HEK293 (cell line): Measurements from ENCODE around the gene PDLIM5.

Source experiments
- CTCF ChIA-PET: fragments of 350-600 bp; formaldehyde crosslinking; extraction: SDS; loops from one replicate; lab custom pipeline; 2021; ENCODE audit warnings: antibody characterized with exemption; lab: Yijun Ruan, JAX
- POLR2A ChIA-PET: fragments of 300-600 bp; formaldehyde crosslinking; extraction: SDS; loops from one replicate; lab custom pipeline; 2020; ENCODE audit warnings: antibody characterized with exemption, inconsistent platforms; lab: Yijun Ruan, JAX
- H3K27ac ChIP-seq: fragments of 200-500 bp; sonication (Bioruptor generic); 2 replicates; pipeline ENCODE4 v1.5.1; 2014; ENCODE audit warnings: low read depth, low read length, control low read depth, inconsistent platforms; ENCODE audit errors: extremely low read depth
- H3K36me3 ChIP-seq, 2 experiments: fragments of 200-500 bp in 1 of 2; sonication (Bioruptor generic) in 1 of 2; 1 replicate in 1 of 2; 2 replicates in 1 of 2; pipeline ENCODE4 v1.5.1; 2014 to 2017; ENCODE audit warnings: inconsistent platforms in 2 of 2, low read length in 2 of 2; ENCODE audit not compliant: control insufficient read depth in 2 of 2, insufficient read depth in 1 of 2
- H3K4me1 ChIP-seq: fragments of 200-500 bp; sonication (Bioruptor generic); 2 replicates; pipeline ENCODE4 v1.5.1; 2014; ENCODE audit warnings: mild to moderate bottlenecking, low read length, inconsistent platforms; ENCODE audit not compliant: control insufficient read depth, insufficient read depth
- H3K4me3 ChIP-seq: 2 replicates; pipeline ENCODE4 v1.5.1; 2011; ENCODE audit warnings: low read depth, mild to moderate bottlenecking, control low read depth, low read length, moderate library complexity
- H3K9me3 ChIP-seq: fragments of 200-500 bp; sonication (Bioruptor generic); 2 replicates; pipeline ENCODE4 v1.5.1; 2014; ENCODE audit warnings: low read depth, low read length, inconsistent platforms; ENCODE audit not compliant: control insufficient read depth, insufficient read depth
- GLIS2 ChIP-seq: fragments of 450-650 bp; formaldehyde crosslinking; IDR thresholded peaks from 2 replicates; pipeline ENCODE4 v1.5.1; 2016; ENCODE audit warnings: missing biosample characterization, missing genetic modification characterization
- HOXC10 ChIP-seq: sonication (generic); formaldehyde crosslinking; IDR thresholded peaks from 2 replicates; pipeline ENCODE4 v1.8.1; 2023; ENCODE audit warnings: mild to moderate bottlenecking, missing genetic modification reagents
- KLF10 ChIP-seq: fragments of 450-650 bp; IDR thresholded peaks from 2 replicates; pipeline ENCODE4 v1.5.1; 2018; ENCODE audit warnings: missing biosample characterization, mild to moderate bottlenecking, missing genetic modification characterization
- KLF16 ChIP-seq: fragments of 450-650 bp; formaldehyde crosslinking; IDR thresholded peaks from 2 replicates; pipeline ENCODE4 v1.5.1; 2017; ENCODE audit warnings: missing biosample characterization, missing genetic modification characterization
- OSR2 ChIP-seq: fragments of 450-650 bp; formaldehyde crosslinking; IDR thresholded peaks from 2 replicates; pipeline ENCODE4 v1.5.1; 2016; ENCODE audit warnings: missing biosample characterization, missing genetic modification characterization
- PRDM1 ChIP-seq: fragments of 450-650 bp; formaldehyde crosslinking; IDR thresholded peaks from 2 replicates; pipeline ENCODE4; 2016; ENCODE audit warnings: missing biosample characterization, missing genetic modification characterization
- PRDM10 ChIP-seq: fragments of 450-650 bp; formaldehyde crosslinking; IDR thresholded peaks from 2 replicates; pipeline ENCODE4 v1.5.1; 2016; ENCODE audit warnings: missing biosample characterization, missing genetic modification characterization
- REST ChIP-seq: fragments of 450-650 bp; formaldehyde crosslinking; IDR thresholded peaks from 2 replicates; pipeline ENCODE4 v1.5.1; 2016; ENCODE audit warnings: missing biosample characterization, missing genetic modification characterization
- SCRT2 ChIP-seq: fragments of 450-650 bp; formaldehyde crosslinking; IDR thresholded peaks from 2 replicates; pipeline ENCODE4 v1.5.1; 2016; ENCODE audit warnings: missing biosample characterization, missing genetic modification characterization
- SP2 ChIP-seq: fragments of 450-650 bp; formaldehyde crosslinking; IDR thresholded peaks from 2 replicates; pipeline ENCODE4 v1.5.1; 2016; ENCODE audit warnings: missing biosample characterization, missing genetic modification characterization
- ZBTB6 ChIP-seq: fragments of 450-650 bp; formaldehyde crosslinking; IDR thresholded peaks from 2 replicates; pipeline ENCODE4 v1.5.1; 2017; ENCODE audit warnings: missing biosample characterization, missing genetic modification characterization
- ZNF19 ChIP-seq: fragments of 450-650 bp; formaldehyde crosslinking; IDR thresholded peaks from 2 replicates; pipeline ENCODE4; 2016; ENCODE audit warnings: missing biosample characterization, missing genetic modification characterization, low read depth
- ZNF214 ChIP-seq: fragments of 450-650 bp; formaldehyde crosslinking; IDR thresholded peaks from 2 replicates; pipeline ENCODE4 v1.5.1; 2017; ENCODE audit warnings: missing biosample characterization, mild to moderate bottlenecking, missing genetic modification characterization, borderline replicate concordance
- ZNF23 ChIP-seq: fragments of 450-650 bp; formaldehyde crosslinking; IDR thresholded peaks from 2 replicates; pipeline ENCODE4 v1.5.1; 2016; ENCODE audit warnings: missing biosample characterization, missing genetic modification characterization, borderline replicate concordance
- ZNF324 ChIP-seq: fragments of 450-650 bp; formaldehyde crosslinking; IDR thresholded peaks from 2 replicates; pipeline ENCODE4 v1.5.1; 2016; ENCODE audit warnings: missing biosample characterization, missing genetic modification characterization
- ZNF37A ChIP-seq: fragments of 450-650 bp; IDR thresholded peaks from 2 replicates; pipeline ENCODE4 v1.5.1; 2018; ENCODE audit warnings: missing biosample characterization, missing genetic modification characterization
- ZNF426 ChIP-seq: fragments of 450-650 bp; formaldehyde crosslinking; IDR thresholded peaks from 2 replicates; pipeline ENCODE4 v1.5.1; 2017; ENCODE audit warnings: missing biosample characterization, missing genetic modification characterization, mild to moderate bottlenecking, inconsistent platforms, moderate library complexity
- ZNF549 ChIP-seq: fragments of 450-650 bp; IDR thresholded peaks from 2 replicates; pipeline ENCODE4 v1.5.1; 2018; ENCODE audit warnings: missing biosample characterization, missing genetic modification characterization, mild to moderate bottlenecking, inconsistent platforms, moderate library complexity
- ZNF639 ChIP-seq: fragments of 450-650 bp; formaldehyde crosslinking; IDR thresholded peaks from 2 replicates; pipeline ENCODE4 v1.5.1; 2016; ENCODE audit warnings: missing biosample characterization, missing genetic modification characterization
- ZNF645 ChIP-seq: fragments of 450-650 bp; formaldehyde crosslinking; IDR thresholded peaks from 2 replicates; pipeline ENCODE4; 2016; ENCODE audit warnings: missing biosample characterization, missing genetic modification characterization
- ZNF707 ChIP-seq: fragments of 450-650 bp; formaldehyde crosslinking; IDR thresholded peaks from 2 replicates; pipeline ENCODE4 v1.5.1; 2016; ENCODE audit warnings: missing biosample characterization, missing genetic modification characterization
- ZSCAN30 ChIP-seq: fragments of 450-650 bp; IDR thresholded peaks from 2 replicates; pipeline ENCODE4 v1.5.1; 2018; ENCODE audit warnings: missing biosample characterization, mild to moderate bottlenecking, missing genetic modification characterization, moderate library complexity
- ZSCAN5A ChIP-seq: fragments of 450-650 bp; formaldehyde crosslinking; IDR thresholded peaks from 2 replicates; pipeline ENCODE4 v1.5.1; 2016; ENCODE audit warnings: missing biosample characterization, missing genetic modification characterization

The PDLIM5 gene

GRCh38 chr4:94451695-94452475, at the start of gene PDLIM5:
PDLIM5 (plus strand) TSS chr4:94451942; CDS start chr4:94455289, 3,347 bp downstream.
- ChIA-PET POLR2A (interaction anchor here (1.0 to 1.2 kb wide), 2 partner anchors 12 to 45 kb away, joined by 3 to 4 read pairs; no protein-coding TSS in a partner anchor), CTCF (interaction anchor here (0.6 to 1.4 kb wide), 6 partner anchors 39 to 283 kb away, joined by 3 to 4 read pairs (median 4); no protein-coding TSS in a partner anchor)
- H3K9me3 ChIP-seq = no peaks in the 10 kb centered on the region
- H3K36me3 ChIP-seq = peaks cover 0 to 13% of the 10 kb centered on the region in 2 experiments; a peak in 1 of 3 replicates
- no peaks in the 10 kb centered on the region; the same call in 1 of the 2 replicates for H3K4me1 ChIP-seq
- H3K27ac ChIP-seq = peak within 1 kb of the TSS; percentile 85
- H3K4me3 ChIP-seq = peak within 1 kb of the TSS; percentile 91
- no peak for TF ChIP-seq ZNF23
- no peak for TF ChIP-seq HOXC10 (CRISPR knock-in tag)
- no peak for TF ChIP-seq PRDM1 (tag by site-specific recombination)
- TF ChIP-seq SCRT2 (tag by site-specific recombination) = peak; percentile 94
- no peak for TF ChIP-seq ZNF639
- TF ChIP-seq ZNF645 (tag by site-specific recombination) = no peak
- TF ChIP-seq ZNF19 (tag by site-specific recombination) = no peak
- no peak for TF ChIP-seq REST
- no peak for TF ChIP-seq ZNF37A (tag by site-specific recombination)
- no peak for TF ChIP-seq ZNF214
- TF ChIP-seq ZSCAN30 = peak; percentile 13; the same call in 1 of the 2 replicates
- peak; percentile 84 for TF ChIP-seq GLIS2 (tag by site-specific recombination)
- no peak for TF ChIP-seq ZNF707
- TF ChIP-seq PRDM10 (tag by site-specific recombination) = no peak
- TF ChIP-seq KLF16 (tag by site-specific recombination) = peak; percentile 82
- TF ChIP-seq ZSCAN5A (tag by site-specific recombination) = peak; percentile 50; the same call in 1 of the 2 replicates
- TF ChIP-seq SP2 (tag by site-specific recombination) = peak; percentile 64
- TF ChIP-seq ZNF549 = no peak
- TF ChIP-seq KLF10 (tag by site-specific recombination) = peak; percentile 85
- TF ChIP-seq OSR2 (tag by site-specific recombination) = peak; percentile 84
- TF ChIP-seq ZBTB6 (tag by site-specific recombination) = no peak
- TF ChIP-seq ZNF324 (tag by site-specific recombination) = no peak
- TF ChIP-seq ZNF426 (tag by site-specific recombination) = no peak
